ENCODE data around the gene ANKS1A. TPM values are rescaled to one million over a fixed set of nuclear protein-coding genes. Genes with fewer than 3 reads are reported as not detected.

The ANKS1A gene
- total RNA-seq, 1 donor from 2014 or later, result 35.1 TPM

DNA sequence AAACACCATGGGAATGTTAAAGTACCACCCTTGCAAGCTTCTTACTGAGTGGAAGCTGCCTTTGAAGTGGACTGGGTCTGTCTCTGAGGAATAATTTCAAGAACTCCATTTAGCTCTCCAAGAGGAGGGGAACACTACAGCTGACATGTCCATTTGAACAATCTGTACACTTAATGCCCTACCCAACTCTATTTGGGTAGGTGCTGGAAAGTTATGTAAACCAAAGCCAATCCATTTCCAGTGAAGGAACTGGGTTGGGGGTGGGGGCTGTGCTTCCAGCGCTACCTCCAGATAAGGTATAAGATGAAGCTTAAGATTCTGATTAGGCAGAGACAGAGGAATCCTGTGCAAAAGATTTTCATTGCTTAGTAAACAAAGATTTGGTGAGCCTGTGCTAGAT, 130.1 kb downstream of the ANKS1A start:
- DNase-seq (ENCODE audit: low read depth in 2 of 2), result no peak

DNA sequence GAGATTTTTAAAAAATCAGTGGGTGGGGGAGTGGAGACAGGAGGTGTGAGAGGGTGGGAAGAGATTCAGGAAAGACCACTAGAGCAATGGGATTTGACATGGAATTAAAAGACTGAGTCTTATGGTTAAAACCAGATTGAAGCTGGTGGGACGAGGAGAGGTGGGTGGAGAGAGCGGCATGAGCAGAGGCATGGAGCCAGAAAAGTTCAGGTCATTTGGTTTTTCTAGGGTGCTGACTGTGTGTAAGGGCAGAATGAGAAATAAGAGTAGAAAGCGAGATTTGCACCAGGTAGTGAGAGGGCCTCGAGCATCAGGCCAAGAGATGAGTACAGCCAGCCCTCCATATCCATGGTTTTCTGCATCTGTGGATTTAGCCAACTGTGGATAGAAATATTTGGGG, 130.8 kb downstream of the ANKS1A start:
- DNase-seq (ENCODE audit: low read depth in 2 of 2), result no peak

DNA sequence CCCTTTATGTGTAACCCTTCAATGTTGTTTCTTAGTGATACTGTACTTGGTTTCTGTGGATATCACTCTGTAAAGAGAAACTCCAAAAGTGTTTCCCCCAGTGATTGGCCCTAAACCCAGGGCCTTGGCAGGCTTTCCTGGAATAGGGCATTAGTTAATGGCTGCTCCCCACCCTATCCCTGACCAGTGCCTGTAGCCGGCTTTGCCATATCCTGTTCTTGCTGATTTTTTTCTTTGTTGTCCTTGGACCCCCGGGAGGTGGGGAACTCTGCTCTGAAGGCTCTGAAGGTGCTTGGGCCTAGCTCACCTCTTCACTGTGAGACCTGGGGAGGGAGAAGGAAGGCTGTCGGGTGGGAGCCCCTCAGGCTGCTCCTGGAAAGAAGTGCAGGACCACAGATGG, 131.9 kb downstream of the ANKS1A start:
- DNase-seq (ENCODE audit: low read depth in 2 of 2), result peak in 1 of 2 donors; percentile 40

DNA sequence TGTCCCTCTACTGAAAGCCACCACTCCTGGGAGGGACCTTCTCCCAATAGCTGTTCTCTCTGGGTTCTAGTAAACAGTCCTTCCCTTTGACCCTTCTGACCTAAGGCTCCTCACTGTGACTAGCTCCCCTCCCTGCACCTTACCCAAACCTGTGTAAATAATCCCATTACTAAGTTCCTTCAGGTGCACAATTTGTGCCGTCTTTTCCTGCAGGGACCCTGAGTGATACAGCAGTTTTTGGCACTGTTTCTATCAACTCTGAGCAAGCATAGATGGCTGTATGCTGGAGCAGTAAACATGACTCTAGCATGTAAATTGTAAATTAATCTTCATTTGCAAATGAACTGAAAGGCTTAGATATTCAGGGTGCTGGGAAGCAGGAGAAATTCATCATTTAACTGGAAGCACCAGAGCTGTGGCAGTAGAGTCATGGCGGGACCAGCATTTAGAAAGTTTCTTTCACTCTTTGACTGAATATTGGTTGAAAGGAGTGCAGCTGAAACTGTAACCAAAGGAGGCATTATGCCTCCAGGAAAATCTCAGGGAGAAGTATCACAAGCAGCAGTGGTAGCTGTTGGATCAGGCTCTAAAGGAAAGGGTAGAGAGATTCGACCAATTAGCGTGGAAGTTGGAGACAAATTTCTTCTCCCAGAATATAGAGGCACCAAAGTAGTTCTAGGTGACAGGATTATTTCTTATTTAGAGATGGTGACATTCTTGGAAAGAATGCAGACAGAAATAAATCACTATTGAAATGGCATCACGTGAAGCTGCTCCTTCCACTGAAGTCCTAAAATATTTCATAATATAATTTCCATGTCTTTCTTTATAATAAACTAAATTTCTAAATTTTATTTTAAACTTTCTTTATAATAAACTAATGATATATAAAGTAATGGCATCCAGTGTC, 134.3 kb downstream of the ANKS1A start:
- DNase-seq (ENCODE audit: low read depth in 2 of 2), result no peak

DNA sequence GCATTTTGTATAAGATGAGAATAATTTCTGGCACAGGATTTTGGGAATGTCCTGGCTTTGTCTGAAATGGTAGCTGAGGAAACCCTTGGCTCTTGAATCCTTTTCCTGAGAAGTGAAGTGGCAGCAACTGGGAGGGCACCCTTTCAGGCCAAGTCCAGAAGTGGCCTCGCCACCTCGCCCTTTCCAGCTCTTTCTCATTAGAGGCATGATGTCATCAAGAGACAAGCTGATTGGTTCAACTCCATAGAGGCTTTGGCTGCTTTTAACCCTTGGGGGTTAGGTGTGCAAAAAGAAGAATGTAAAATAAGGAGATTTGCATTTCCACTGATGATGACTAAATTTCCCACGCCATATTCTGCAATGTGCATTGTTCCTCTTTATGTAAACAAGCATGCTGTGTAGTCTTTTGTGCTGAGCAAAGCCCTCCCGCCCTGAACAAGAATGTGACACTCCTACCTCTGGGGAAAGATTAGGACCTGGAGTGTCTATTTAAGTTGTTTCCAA, 135.5 kb downstream of the ANKS1A start:
- DNase-seq (ENCODE audit: low read depth in 2 of 2), result peak; percentile 65 to 84

DNA sequence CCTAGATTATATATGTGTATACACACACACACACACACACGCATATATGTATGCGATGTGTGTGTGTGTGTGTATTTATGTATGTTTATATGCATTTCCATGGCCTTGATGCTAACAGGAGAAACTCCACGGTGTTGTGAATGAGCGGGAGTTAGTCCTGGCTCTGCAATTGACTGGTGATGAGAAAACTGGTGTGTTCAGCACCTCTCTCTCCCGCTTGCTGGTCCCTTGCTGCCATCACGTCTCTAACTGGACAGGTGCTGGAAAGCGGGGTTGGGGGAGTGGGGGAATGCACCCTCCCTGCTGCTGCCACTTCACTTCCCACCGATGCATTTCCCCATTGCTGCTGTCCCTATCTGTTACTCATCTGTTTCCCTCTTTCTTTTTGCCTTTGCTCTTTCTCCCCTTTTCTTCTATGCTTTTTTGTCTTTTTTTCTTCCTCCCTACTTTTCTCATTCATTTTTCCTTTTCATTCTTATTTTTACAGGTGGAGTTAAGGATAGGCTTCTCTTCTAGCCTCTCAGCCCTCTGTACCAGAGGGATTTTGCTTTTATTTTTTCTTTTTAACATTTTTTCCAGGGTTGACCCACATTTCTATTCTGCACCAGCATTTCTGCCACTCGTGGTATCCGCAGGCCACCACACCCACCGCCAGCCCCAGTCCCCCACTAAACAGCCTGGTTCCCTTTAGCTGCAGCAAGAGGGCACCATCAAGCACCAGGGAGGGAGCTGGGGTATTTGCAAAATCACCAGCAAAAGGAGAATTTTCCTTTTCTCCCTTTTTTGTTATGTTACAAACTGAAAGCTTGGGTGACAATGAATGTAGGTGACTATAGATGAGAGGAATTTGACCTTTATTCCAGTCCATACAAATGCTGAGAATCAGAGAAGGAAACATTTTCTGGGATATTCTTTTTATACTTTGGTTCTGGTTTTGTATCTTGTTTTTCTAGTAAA, 136.5 kb downstream of the ANKS1A start:
- DNase-seq (ENCODE audit: low read depth in 2 of 2), result peak in 1 of 2 donors; percentile 63

DNA sequence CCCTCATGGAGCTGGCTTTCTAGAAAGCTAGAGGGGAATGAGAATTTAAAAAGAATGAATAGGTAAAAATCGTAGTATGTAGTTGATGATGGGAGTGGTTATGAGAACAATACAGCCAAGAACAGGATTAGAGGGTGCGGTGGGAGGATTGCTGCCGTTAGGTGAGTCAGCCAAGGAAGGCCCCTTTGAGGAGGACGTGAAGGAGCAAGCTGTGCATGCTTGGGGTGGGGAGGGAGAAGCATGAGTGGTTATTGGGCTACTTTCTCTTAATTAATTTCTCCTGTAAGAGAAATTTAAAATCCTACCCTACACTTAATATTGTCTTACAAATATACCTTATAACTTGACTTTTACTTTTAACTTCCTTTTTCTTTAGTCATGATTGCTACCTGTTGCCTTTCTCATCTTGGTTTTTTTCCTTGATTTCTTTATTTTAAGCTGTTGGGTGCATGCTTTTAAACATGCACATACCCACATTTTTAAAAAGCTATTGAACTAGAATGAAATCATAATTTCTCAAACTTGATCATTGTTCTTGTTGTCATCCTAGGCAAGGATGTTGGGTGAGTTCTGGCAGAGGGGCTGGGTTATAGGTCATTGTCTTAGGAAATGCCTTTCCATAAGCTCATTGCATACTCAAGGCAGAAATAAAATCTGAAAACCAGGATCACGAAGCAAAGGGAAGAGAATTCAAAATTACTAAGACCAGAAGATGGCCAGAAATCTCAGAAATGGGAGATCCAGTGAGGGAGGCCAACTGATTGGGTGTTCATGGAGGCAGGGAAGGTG, 137.6 kb downstream of the ANKS1A start:
- DNase-seq (ENCODE audit: low read depth in 2 of 2), result peak in 1 of 2 donors; percentile 83

DNA sequence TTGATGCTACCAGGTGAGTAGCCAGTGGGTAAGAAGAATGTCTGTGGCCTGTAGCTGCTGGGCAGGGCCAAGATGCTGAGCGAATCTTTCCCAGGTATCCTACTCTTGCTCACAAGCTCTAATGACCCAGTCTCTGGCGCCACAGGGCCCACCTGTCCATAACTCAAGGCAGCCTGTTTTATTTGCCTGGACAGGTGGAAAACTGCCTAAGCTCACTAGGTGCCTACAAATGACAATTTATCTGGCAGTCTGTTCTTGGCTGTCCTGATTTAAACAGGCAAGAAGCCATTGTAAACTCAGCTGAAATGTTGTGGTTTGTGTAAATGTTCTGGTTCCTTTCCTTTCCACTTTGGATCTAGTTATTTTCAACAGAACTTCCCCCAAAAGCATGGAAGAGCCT, 138.8 kb downstream of the ANKS1A start:
- DNase-seq (ENCODE audit: low read depth in 2 of 2), result no peak

DNA sequence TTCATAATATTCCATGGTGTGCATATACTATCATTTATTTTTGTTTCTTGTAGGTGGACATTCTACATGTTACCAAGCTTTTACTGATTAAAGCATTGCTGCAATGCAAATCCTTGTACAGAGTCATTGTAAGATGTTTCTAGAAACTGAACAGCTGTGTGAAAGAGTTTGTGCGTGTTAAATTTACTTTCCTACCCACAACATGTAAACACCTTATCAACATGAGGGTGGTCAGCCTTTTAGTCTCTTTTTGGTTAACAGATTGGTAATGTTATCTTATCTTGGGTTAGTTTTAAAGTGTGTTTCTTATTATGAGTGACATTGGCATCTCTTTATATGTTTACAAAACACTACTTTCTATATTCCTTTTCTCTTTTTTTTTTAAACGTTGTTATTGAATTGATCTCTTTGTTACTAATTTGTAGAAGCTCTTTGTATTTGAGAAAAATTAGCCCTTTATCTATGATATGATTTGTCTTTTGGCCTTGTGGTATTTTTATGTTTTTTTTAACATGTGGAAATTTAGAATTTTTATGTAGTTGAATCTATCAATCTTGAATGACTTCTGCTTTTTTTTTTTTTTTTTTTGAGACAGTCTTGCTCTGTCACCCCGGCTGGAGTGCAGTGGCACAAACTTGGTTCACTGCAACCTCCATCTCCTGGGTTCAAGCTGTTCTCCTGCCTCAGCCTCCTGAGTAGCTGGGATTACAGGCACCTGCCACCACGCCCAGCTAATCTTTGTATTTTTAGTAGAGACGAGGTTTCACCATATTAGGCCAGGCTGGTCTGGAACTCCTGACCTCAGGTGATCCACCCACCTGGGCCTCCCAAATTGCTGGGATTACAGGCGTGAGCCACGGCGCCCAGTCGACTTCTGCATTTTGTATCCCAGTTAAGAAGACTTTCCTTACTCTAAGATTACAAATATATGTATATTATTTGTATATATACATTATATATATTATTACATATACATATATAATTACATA, 140.0 kb downstream of the ANKS1A start:
- no peak for DNase-seq (ENCODE audit: low read depth in 2 of 2)

DNA sequence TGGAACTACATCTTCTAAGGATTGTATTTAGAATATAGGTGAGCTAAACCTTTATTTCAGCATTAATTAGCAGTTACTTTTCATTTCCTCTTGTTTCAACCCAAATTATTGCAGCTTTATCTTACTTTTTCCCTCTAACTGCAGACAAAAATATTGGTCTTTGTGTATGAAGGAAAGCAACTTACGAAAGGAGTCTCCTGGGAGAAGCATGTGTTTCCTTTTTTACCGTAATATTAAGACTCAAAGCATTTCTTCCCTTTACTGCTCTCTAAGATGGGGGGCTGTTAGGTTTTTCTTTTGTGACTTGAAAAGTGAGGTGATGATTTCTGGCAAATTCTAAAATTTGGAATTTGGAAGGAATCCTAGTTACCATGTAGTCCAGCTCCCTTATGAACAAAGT, 141.0 kb downstream of the ANKS1A start:
- no peak for DNase-seq (ENCODE audit: low read depth in 2 of 2)

DNA sequence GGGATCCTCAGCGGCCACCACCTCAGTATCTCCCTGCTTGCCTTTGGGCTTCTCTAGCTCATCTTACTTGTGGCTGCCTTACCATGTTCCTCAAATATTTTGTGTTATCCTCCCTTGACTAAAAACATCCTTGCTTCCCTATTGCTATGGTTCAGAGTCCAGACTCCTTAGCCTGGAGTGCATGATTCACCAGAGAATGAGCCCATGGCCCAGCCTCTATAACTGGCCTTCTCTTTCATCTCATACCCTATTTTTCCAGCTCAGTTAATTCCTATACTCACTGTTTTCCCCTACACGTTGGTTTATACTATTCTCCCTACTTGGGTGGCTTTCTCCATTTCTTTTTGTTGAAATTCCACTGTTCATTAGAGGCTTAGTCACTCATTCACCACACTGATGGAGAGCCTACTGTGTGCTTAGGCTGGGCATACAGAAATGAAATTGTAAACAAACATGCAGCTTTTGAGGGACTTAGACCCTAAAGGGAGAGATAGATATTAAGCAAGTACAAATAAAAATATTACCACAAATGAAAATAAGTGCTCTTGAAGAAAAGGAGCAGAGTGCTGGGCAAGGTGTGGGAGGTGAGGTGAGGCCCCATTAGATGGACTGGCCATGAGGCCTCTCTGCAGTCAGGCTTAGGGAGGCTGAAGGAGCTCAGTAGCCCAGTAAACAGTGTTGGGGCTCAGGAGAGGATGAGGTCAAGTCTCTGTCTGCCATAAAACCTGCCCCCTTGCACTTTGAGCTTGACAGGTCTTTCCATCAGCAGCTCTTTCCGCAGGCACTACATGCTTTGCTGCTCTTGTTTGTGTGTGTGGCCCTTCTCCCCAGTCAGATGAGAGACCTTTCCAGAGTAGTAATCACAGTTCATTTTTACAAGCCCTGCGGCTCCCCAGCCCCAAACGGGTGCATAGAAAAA, 142.8 kb downstream of the ANKS1A start:
- DNase-seq (ENCODE audit: low read depth in 2 of 2), result no peak

DNA sequence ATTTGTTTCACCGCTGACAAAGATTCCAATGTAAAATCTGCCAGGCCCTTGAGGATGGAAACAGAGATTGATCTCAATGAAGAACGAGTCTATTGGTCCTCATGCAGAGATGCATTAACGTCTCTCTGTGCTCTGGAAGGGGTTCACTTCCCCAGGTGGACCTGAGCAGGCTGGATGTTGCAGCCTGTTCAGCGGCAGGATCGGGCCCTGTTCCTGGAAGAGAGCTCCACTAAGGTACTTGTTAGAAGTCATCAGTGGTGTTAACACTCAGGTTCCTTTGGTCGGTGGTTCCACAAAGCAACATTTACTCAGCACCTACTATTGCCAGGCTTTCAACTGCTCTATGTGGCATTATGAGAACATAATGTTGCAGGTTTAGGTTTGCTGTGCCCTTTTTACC, 144.6 kb downstream of the ANKS1A start:
- no peak for DNase-seq (ENCODE audit: low read depth in 2 of 2)

DNA sequence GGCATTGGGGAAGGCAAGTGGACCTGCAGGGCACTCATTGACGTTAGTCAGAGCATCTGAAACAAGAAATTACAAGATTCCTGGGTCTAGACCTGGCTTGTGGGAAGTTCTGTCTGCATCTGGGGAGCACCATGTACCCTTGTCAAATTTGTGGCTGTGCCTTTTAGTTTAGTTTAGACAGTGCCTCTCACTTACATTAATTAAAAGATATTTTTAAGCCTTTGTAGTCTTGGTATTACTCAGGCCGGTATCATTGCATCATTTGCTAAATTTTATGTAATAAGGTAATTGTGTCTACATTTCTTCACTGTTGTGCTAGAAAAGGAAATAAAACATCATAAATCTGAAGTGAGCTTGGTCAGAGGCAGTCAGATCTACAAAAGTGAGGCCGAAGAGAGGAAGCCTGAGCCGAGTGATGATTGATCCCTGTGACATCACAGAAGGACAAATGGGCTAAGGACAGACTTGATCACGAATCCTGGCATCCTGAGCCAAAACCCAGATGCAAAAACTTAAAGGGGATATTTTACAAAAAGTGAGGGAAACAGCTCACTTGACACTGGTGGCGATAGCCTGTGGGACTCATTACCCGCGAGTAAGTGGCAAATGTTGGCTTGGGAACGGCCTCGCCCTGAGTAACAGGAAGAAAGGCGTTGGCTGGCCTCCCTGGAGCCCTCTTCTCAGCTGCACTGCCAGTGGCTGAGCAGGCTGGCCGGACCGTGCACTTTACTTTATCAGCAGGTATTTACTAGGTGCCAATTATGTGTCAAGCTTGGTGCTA, 145.5 kb downstream of the ANKS1A start:
- peak; percentile 79 to 92 for DNase-seq (ENCODE audit: low read depth in 2 of 2)

DNA sequence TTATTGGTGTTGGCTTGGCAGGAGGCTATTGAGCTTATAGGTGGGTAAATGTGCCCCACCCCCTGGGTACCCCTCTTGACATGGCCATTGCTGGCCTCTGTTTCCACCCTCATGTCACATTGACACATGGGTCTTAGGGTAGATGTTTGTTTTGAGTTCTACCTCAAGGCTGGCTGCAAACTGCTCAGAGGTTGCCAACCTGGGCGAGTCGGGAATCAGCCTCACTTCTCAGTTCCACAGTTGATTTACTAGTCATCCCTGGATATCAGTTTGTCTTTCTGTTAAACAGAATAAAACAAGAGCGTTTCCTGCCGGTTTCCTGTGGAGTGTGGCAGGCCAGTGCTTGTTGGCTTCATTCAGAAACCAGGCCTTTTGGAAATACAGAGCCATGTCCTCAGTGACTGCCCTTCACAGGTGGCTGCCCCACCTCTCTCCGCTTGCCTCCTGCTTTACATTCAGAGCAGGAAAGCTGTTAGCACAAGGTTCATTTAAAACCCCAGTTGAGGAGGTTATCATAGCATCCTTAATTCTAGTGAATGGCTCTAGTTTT, 146.5 kb downstream of the ANKS1A start:
- peak; percentile 59 to 78 for DNase-seq (ENCODE audit: low read depth in 2 of 2)

DNA sequence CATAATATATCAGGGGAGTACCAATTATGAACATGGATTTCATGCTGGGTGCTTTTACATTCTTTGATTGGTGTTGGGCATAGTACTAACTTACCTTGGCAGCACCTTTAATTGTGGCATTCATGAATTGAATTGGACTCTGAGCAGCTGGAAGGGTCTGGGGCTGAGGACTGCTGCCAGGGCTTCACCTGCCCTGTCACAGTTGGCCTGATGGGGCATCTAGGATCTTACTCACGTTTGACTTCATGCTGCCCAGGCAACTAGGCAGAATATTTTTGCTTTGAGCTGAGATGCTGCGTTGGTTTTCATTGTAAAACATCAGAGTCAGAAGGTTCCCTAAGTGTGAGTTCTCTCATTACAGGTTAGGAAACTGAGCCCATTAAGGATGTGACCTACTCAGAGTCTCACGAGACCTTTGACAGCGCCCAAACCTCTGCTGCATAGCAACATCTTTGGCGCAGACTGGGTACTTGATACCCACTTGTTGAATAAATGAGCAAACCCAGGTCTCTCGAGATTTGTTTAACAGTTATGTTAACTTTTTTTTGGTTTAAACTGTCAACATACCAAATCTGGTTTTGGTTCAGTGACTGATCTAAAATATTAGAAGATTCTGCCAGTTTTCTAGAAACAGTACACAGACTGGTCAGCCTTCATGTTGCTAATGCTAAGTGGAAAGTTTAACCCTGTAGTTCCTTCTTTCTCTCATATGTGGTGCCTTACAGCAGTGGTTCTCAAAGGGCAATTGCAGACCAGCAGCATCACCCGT, 147.2 kb downstream of the ANKS1A start:
- no peak for DNase-seq (ENCODE audit: low read depth in 2 of 2)

DNA sequence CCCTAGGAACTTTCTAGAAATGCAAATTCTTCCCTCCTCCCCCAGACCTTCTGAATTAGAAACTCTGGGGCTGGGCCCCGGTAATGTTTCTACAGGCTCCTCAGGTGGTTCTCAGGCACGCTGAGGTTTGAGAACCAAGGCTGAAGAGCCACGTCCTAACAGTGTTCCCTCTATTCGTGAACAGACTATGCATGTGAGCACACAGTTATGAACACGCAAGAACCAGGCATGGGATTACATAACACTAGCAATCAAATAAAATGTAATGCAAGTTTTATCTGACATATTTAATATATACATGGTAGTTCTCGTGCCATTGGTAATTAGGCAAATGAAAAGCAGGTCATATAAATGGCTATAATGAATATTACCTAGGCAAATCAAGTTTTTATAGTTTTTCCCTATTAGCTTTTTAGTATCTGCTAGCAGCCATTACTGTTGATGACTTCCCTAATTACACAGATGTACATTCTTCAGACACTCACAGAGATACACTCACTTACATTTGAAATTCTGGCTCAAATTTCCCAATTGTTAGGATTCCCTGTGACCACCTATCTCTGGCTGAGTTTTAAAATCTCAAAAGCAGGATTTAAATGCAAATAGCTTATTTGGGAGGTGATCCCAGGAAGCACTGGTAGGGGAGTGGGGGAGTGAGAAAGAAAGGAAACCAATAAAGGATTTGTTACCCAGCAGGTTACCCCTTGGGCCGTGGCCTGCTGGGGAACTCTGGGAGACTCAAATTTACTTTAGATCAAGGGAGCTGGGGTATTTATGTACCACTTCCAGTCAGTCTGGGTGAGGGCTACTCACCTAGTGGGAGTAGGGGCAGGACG, 148.0 kb downstream of the ANKS1A start:
- no peak for DNase-seq (ENCODE audit: low read depth in 2 of 2)
